Ascending aorta (tissue), 2 donors: Measurements from ENCODE around the gene EZR. TPM values are rescaled to one million over a fixed set of nuclear protein-coding genes. Genes with fewer than 3 reads are reported as not detected.
"Not testable (repeated sequence)": the region's sequence is repeated elsewhere in the genome, so short reads cannot be mapped to it uniquely, and the experiment has no call there.

ENCODE experiments used
- DNase-seq, 2 donors: peaks; one replicate each; pipeline ENCODE4 v3.0.0-alpha.2; 2019; ENCODE audit warnings: low spot score in 2 of 2
- H3K27ac ChIP-seq, 2 donors: fragments of 200-600 bp; sonication (generic); one replicate each; pipeline ENCODE4 v1.5.1; 2016 to 2017; ENCODE audit warnings: mild to moderate bottlenecking in 1 of 2
- H3K27me3 ChIP-seq: fragments of 200-600 bp; sonication (generic); one replicate; pipeline ENCODE4 v1.5.1; 2017
- H3K36me3 ChIP-seq, 2 donors: fragments of 200-600 bp; sonication (generic); one replicate each; pipeline ENCODE4 v1.5.1; 2016
- H3K4me1 ChIP-seq, 2 donors: fragments of 200-600 bp; sonication (generic); one replicate each; pipeline ENCODE4 v1.5.1; 2016 to 2017; ENCODE audit warnings: mild to moderate bottlenecking in 1 of 2
- H3K4me3 ChIP-seq, 2 donors: fragments of 200-600 bp; sonication (generic); one replicate each; pipeline ENCODE4 v1.5.1; 2016 to 2017; ENCODE audit warnings: mild to moderate bottlenecking in 1 of 2
- H3K9me3 ChIP-seq, 2 donors: fragments of 200-600 bp; sonication (generic); one replicate each; pipeline ENCODE4 v1.5.1; 2016
- intact Hi-C: fragments of 100-400 bp; cut with DNase I; formaldehyde crosslinking; loops from one replicate; pipeline ENCODE4 v1.15.1; 2023
- total RNA-seq: library from RNA; depleted of rRNA; stranded (reverse); fragments of >200 nt; gene quantifications from one replicate; pipeline ENCODE4 v1.1.0, GENCODE V29; 2016
- TF ChIP-seq, protein P1 (sequence below), 3 experiments: fragments of 200-600 bp in 2 of 3; fragments of 450-650 bp in 1 of 3; sonication (generic) in 2 of 3; IDR thresholded peaks; one replicate each; pipeline ENCODE4 v1.5.1; 2016 to 2019; ENCODE audit warnings: antibody characterized with exemption in 3 of 3, mild to moderate bottlenecking in 1 of 3, moderate library complexity in 1 of 3

Gene EZR
- total RNA-seq, 1 donor from 2014 or later = 49.7 TPM

DNA sequence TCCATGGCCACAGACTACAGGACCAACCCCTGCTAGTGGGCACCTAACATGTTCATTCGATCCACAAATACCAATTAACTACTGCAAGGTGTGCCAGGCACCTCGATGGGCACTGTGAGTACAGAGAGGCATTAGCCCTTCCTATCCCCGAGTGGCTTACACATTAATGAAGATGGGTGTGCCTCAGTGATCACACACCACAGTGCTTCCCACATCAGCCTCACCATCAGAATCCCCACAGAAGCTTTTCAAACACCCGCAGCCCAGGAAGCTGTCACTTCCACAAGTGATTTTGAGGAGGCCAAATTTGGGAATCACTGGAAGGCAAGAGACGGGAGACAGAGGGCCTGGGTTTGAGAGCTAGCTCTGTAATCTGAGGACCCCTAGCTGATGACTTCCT, 23.7 kb downstream of the EZR start:
- Histone ChIP-seq H3K36me3 (no peaks in the 10 kb centered on the region), H3K27me3 (no peaks in the 10 kb centered on the region), H3K9me3 (no peaks in the 10 kb centered on the region), H3K4me1 (peaks cover 5 to 19% of the 10 kb centered on the region in 2 donors), H3K4me3 (no peak overlapping the region), H3K27ac (no peak overlapping the region)
- TF ChIP-seq, protein P1, sequence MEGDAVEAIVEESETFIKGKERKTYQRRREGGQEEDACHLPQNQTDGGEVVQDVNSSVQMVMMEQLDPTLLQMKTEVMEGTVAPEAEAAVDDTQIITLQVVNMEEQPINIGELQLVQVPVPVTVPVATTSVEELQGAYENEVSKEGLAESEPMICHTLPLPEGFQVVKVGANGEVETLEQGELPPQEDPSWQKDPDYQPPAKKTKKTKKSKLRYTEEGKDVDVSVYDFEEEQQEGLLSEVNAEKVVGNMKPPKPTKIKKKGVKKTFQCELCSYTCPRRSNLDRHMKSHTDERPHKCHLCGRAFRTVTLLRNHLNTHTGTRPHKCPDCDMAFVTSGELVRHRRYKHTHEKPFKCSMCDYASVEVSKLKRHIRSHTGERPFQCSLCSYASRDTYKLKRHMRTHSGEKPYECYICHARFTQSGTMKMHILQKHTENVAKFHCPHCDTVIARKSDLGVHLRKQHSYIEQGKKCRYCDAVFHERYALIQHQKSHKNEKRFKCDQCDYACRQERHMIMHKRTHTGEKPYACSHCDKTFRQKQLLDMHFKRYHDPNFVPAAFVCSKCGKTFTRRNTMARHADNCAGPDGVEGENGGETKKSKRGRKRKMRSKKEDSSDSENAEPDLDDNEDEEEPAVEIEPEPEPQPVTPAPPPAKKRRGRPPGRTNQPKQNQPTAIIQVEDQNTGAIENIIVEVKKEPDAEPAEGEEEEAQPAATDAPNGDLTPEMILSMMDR (IDR thresholded peaks at IDR 0.05) = no peak
- DNase-seq = no peak
- intact Hi-C loops = no loop called here

DNA sequence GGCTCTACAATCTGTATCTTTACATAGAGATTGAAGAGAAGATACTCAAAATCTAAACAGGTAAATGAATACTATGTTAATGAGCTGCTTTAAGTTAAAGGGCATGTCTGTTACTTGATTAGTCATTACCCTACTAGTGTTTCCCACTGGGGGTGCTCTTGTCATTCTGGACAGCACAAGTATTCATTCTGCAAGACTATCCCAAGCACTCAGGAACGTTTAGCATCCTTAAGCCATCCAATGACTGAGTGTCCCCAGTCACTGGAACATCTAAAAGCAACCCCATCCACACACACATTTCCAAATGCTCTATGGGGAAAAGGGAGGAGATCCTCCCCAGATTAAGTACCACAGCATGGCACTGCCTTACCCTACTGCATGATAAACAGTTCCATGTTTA, 25.7 kb downstream of the EZR start:
- no peak overlapping the region for H3K4me3 ChIP-seq
- H3K9me3 ChIP-seq = no peaks in the 10 kb centered on the region
- peaks cover 0 to 6% of the 10 kb centered on the region in 2 donors for H3K4me1 ChIP-seq
- H3K36me3 ChIP-seq = peaks cover 2 to 6% of the 10 kb centered on the region in 2 donors
- intact Hi-C loops = no loop called here
- TF ChIP-seq, protein P1 (IDR thresholded peaks at IDR 0.05) = peak in 2 of 3 experiments; percentile 5 to 22
- no peaks in the 10 kb centered on the region for H3K27me3 ChIP-seq
- no peak overlapping the region for H3K27ac ChIP-seq
- DNase-seq = no peak

DNA sequence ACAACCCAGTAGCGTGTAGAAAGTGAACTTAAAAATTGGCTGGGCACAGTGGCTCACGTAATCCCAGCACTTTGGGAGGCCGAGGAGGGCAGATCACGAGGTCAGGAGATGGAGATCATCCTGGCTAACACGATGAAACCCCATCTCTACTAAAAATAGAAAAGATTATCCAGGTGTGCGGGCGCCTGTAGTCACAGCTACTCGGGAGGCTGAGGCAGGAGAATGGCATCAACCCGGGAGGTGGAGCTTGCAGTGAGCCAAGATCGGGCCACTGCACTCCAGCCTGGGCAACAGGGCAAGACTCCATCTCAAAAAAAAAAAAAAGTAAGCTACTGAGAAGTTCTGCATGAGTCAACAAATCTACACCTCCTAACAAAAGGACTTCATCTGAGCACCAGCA, 26.7 kb downstream of the EZR start:
- H3K27ac ChIP-seq, H3K4me3 ChIP-seq, H3K9me3 ChIP-seq, DNase-seq, intact Hi-C loops, H3K4me1 ChIP-seq, H3K27me3 ChIP-seq: not testable (repeated sequence)
- H3K36me3 ChIP-seq = peaks cover 2 to 14% of the 10 kb centered on the region in 2 donors

DNA sequence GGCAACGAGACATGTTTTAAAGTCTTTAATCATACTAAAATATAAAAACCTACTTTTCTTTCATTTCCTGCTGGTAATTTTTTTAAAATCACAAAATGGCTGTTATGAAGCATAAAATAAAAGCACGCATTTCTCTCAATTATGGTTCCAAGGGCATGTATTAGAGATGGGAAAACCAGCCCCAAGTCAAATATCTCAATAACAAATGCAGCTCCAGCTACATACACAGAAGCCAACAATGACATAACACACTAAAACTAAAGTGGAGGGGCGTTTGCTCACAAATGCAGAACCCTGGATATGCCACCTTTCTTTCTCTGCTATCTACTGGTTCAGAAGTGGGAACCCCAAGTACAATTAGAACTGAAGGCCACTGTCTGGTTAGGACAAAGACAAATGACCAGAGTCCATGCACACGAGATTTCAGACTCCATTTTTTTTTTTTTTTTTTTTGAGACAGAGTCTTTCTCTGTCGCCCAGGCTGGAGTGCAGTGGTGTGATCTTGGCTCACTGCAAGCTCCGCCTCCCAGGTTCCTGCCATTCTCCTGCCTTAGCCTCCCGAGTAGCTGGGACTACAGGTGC, 27.8 kb downstream of the EZR start:
- intact Hi-C loops = no loop called here
- TF ChIP-seq, protein P1 (IDR thresholded peaks at IDR 0.05) = no peak
- Histone ChIP-seq H3K36me3 (peaks cover 2 to 26% of the 10 kb centered on the region in 2 donors), H3K27ac (no peak overlapping the region), H3K4me3 (no peak overlapping the region), H3K27me3 (no peaks in the 10 kb centered on the region), H3K4me1 (no peaks in the 10 kb centered on the region), H3K9me3 (no peaks in the 10 kb centered on the region)
- no peak for DNase-seq

DNA sequence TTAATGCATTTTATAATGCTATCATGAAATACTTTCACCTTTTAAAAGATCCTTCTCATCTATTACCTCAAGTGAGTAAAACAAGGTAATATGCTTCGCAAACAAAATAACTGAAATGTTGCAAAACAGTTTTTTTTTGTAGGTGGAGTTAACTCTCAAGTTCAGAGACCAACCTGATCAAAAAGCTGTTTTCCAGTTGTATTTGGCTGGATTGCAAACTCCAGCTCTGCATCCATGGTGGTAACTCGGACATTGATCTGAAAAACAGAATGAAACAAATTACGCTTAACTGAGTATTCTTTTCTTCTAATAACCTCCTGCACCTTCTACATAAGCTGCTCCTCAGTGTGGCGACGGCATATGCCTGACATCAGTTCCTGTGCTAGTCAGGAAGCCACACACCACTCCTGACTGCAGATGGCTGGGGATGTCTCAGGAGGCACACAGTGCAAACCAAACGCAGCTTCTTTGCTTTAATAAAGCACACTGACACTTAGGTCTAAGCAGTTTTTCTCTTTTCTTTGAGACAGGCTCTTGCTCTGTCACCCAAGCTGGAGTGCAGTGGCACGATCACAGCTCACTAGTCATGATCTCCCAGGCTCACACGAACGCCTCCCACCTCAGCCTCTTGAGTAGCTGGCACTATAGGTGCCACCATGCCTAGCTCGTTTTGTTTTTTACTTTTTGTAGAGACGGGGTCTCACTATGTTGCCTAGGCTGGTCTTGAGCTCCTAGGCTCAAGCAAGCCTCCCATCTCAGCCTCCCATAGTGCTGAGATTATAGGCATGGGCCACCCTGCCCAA, 29.9 kb downstream of the EZR start:
- DNase-seq = no peak
- H3K9me3 ChIP-seq = no peaks in the 10 kb centered on the region
- TF ChIP-seq, protein P1 (IDR thresholded peaks at IDR 0.05) = no peak
- no peaks in the 10 kb centered on the region for H3K4me1 ChIP-seq
- no peaks in the 10 kb centered on the region for H3K27me3 ChIP-seq
- H3K4me3 ChIP-seq = no peak overlapping the region
- intact Hi-C loops = no loop called here
- peaks cover 20 to 45% of the 10 kb centered on the region in 2 donors for H3K36me3 ChIP-seq
- H3K27ac ChIP-seq = no peak overlapping the region

DNA sequence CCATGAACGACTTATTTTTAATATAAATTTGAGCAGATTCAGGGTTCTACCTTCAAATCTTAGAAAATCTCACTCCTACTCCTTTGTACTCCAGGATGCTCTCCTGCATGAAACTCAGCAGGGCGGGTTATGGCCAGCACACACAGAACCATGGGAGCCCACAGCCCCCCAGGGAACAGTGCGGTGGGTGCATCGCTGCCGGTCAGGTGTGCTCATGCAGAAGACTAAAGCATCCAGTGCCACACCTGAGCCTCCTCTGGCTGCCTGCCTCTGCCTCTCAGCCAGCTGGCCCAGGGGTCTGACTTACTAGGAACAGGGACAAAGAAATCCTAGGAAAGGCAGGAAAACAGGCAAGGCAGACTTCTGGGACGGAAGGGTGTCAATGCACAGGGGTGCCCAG, 31.8 kb downstream of the EZR start:
- TF ChIP-seq, protein P1 (IDR thresholded peaks at IDR 0.05) = no peak
- Histone ChIP-seq H3K36me3 (peaks cover 40 to 64% of the 10 kb centered on the region in 2 donors), H3K4me3 (no peak overlapping the region), H3K9me3 (no peaks in the 10 kb centered on the region), H3K27me3 (no peaks in the 10 kb centered on the region), H3K4me1 (no peaks in the 10 kb centered on the region), H3K27ac (no peak overlapping the region)
- DNase-seq = peak in 1 of 2 donors; percentile 54
- intact Hi-C loops = no loop called here
